ENCODE results near the gene KATNA1. TPM values are rescaled to one million over a fixed set of nuclear protein-coding genes. Genes with fewer than 3 reads are reported as not detected.

Gene KATNA1
- total and polyA plus RNA-seq, 2 experiments from 2014 or later = 19.1 to 21.4 TPM

DNA sequence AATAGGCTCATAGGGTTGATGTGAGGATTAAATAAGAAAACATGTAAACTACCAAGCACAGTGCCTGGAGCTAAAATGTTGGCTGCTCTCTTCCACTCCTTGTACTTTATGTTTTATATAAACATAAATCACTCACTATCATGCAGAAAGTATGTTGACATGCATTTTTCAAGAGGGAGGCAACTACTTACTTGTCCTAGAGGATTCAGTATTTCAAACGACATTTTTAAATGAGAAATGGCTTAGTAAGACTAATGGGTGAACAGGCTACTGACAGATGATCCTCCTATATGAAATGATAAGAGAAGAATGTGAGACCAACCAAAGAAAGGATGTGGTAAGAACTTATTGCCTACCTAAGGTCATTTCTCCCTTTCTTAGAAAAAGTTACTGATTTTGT is 48.4 kb upstream of the KATNA1 start (continued):
- TF ChIP-seq EZH2 (IDR thresholded peaks at IDR 0.05; ENCODE audit: low read depth, unreplicated experiment) = no peak
- TF ChIP-seq, protein P1, sequence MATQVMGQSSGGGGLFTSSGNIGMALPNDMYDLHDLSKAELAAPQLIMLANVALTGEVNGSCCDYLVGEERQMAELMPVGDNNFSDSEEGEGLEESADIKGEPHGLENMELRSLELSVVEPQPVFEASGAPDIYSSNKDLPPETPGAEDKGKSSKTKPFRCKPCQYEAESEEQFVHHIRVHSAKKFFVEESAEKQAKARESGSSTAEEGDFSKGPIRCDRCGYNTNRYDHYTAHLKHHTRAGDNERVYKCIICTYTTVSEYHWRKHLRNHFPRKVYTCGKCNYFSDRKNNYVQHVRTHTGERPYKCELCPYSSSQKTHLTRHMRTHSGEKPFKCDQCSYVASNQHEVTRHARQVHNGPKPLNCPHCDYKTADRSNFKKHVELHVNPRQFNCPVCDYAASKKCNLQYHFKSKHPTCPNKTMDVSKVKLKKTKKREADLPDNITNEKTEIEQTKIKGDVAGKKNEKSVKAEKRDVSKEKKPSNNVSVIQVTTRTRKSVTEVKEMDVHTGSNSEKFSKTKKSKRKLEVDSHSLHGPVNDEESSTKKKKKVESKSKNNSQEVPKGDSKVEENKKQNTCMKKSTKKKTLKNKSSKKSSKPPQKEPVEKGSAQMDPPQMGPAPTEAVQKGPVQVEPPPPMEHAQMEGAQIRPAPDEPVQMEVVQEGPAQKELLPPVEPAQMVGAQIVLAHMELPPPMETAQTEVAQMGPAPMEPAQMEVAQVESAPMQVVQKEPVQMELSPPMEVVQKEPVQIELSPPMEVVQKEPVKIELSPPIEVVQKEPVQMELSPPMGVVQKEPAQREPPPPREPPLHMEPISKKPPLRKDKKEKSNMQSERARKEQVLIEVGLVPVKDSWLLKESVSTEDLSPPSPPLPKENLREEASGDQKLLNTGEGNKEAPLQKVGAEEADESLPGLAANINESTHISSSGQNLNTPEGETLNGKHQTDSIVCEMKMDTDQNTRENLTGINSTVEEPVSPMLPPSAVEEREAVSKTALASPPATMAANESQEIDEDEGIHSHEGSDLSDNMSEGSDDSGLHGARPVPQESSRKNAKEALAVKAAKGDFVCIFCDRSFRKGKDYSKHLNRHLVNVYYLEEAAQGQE (IDR thresholded peaks at IDR 0.05; ENCODE audit: unreplicated experiment) = no peak
- no peak for TF ChIP-seq NANOG (IDR thresholded peaks at IDR 0.05; ENCODE audit: borderline replicate concordance)
- no peak for TF ChIP-seq STAT1 (IDR thresholded peaks at IDR 0.05; ENCODE audit: unreplicated experiment)
- TF ChIP-seq, protein P2, sequence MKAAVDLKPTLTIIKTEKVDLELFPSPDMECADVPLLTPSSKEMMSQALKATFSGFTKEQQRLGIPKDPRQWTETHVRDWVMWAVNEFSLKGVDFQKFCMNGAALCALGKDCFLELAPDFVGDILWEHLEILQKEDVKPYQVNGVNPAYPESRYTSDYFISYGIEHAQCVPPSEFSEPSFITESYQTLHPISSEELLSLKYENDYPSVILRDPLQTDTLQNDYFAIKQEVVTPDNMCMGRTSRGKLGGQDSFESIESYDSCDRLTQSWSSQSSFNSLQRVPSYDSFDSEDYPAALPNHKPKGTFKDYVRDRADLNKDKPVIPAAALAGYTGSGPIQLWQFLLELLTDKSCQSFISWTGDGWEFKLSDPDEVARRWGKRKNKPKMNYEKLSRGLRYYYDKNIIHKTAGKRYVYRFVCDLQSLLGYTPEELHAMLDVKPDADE (IDR thresholded peaks at IDR 0.05) = no peak

DNA sequence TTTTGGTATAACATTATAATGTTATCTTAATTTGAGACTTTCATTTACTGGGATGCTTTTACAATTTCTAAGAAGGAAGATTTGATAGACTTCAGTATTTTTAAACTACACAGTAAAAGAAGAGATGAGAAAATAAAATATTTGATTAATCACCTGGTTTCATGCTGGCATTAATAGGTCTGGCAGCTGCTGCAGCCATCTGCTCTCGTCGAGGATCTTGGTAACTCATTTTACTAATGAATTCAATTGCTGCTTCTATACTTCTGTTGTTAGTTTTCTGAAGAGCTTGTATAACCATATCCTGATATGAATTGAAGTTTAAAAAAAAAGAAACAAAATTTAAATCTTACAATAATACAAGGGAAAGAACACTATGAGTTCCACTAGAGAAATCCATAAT is 46.4 kb upstream of the KATNA1 start:
- H3K27ac Mint-ChIP-seq = no peak overlapping the region
- Histone ChIP-seq H3K27ac (ENCODE audit: low read depth) (no peak overlapping the region), H3K9me2 (ENCODE audit: insufficient read depth) (no peaks in the 10 kb centered on the region), H3K27me3 (ENCODE audit: insufficient read depth) (no peaks in the 10 kb centered on the region), H2AFZ (no peak overlapping the region), H4K20me1 (replicated peaks; ENCODE audit: insufficient read depth) (peaks cover 4% of the 10 kb centered on the region), H3K4me3 (no peak overlapping the region), H3F3A (replicated peaks; ENCODE audit: low read depth) (no peaks in the 10 kb centered on the region), H3K4me1 (ENCODE audit: insufficient read depth) (no peaks in the 10 kb centered on the region), H3K79me2 (replicated peaks; ENCODE audit: insufficient read depth) (peaks cover 76% of the 10 kb centered on the region), H3K36me3 (ENCODE audit: insufficient read depth) (no peaks in the 10 kb centered on the region; the same call in 1 of the 2 replicates), H3K4me2 (no peak overlapping the region)
- no peak overlapping the region for H3K4me3 Mint-ChIP-seq
- ATAC-seq = no peak
- no peaks in the 10 kb centered on the region for H3K9me3 Mint-ChIP-seq
- H3K36me3 Mint-ChIP-seq (ENCODE audit: low read depth) = peaks cover 20% of the 10 kb centered on the region; the same call in 2 of the 3 replicates
- DNase-seq (ENCODE audit: low spot score) = no peak
- no peaks in the 10 kb centered on the region for H3K4me1 Mint-ChIP-seq
- H3K27me3 Mint-ChIP-seq (ENCODE audit: insufficient read depth, low read depth, poor library complexity) = peaks cover 6% of the 10 kb centered on the region
- no peak for TF ChIP-seq JUNB (IDR thresholded peaks at IDR 0.05; ENCODE audit: unreplicated experiment)
- no peak for TF ChIP-seq ZNF331 (CRISPR knock-in tag; IDR thresholded peaks at IDR 0.05; ENCODE audit: low read depth)
- TF ChIP-seq STAT1 (IDR thresholded peaks at IDR 0.05; ENCODE audit: unreplicated experiment) = no peak
- no peak for TF ChIP-seq EZH2phosphoT487 (IDR thresholded peaks at IDR 0.05; ENCODE audit: unreplicated experiment)
- no peak for TF ChIP-seq NANOG (IDR thresholded peaks at IDR 0.05; ENCODE audit: borderline replicate concordance)
- TF ChIP-seq, protein P3, sequence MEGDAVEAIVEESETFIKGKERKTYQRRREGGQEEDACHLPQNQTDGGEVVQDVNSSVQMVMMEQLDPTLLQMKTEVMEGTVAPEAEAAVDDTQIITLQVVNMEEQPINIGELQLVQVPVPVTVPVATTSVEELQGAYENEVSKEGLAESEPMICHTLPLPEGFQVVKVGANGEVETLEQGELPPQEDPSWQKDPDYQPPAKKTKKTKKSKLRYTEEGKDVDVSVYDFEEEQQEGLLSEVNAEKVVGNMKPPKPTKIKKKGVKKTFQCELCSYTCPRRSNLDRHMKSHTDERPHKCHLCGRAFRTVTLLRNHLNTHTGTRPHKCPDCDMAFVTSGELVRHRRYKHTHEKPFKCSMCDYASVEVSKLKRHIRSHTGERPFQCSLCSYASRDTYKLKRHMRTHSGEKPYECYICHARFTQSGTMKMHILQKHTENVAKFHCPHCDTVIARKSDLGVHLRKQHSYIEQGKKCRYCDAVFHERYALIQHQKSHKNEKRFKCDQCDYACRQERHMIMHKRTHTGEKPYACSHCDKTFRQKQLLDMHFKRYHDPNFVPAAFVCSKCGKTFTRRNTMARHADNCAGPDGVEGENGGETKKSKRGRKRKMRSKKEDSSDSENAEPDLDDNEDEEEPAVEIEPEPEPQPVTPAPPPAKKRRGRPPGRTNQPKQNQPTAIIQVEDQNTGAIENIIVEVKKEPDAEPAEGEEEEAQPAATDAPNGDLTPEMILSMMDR (conservative IDR thresholded peaks at IDR 0.05; ENCODE audit: low read depth in 2 of 2) = no peak
- TF ChIP-seq ZNF114 (CRISPR knock-in tag; IDR thresholded peaks at IDR 0.05) = no peak
- TF ChIP-seq CREB1 (CRISPR knock-in tag; IDR thresholded peaks at IDR 0.05; ENCODE audit: low read depth) = no peak
- no peak for TF ChIP-seq EZH2 (IDR thresholded peaks at IDR 0.05; ENCODE audit: low read depth, unreplicated experiment)
- TF ChIP-seq, protein P1 (IDR thresholded peaks at IDR 0.05; ENCODE audit: unreplicated experiment) = no peak
